Activated naive CD4-positive, alpha-beta T cell (primary cell): ENCODE results near the gene NCBP3.
A peak's percentile ranks its signal among the peaks of the same experiment; 100 is the strongest.
"Not testable (repeated sequence)": the region's sequence is repeated elsewhere in the genome, so short reads cannot be mapped to it uniquely, and the experiment has no call there.

Experiments used
- DNase-seq, 4 experiments: peaks; one replicate each; lab custom pipeline; 2025; lab: John Stamatoyannopoulos, UW

NCBP3 gene

DNA sequence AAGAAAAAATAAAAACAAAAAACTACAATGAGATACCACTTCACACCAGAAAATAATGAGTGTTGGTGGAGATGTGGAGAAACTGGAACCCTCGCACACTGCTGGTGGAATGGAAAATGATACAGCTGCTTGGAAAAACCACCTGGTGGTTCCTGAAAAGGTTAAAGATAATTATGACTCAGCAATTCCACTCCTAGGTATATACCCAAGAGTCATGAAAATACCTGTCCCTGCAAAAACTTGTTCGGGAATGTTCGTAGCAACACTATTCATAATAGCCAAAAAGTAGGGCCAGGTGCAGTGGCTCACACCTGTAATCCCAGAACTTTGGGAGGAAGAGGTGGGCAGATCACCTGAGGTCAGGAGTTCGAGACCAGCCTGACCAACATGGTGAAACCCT is 36.9 kb downstream of the NCBP3 start:
- DNase-seq, result no peak

DNA sequence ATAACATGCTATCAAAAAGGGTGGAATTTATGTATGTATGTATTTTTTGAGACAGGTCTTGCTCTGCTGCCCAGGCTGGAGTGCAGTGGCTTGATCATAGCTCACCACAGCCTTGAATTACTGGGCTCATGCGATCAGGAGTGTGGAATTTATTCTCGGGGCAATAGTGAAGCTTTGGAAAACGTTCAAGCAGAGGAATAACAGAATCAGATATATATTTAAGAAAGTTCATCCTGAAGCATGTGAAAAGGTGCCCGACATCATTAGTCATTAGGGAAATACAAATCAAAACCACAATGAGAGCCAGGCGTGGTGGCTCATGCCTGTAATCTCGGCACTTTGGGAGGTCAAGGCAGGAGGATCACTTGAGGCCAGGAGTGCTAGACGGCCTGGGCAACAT is 37.3 kb downstream of the NCBP3 start:
- no peak for DNase-seq

DNA sequence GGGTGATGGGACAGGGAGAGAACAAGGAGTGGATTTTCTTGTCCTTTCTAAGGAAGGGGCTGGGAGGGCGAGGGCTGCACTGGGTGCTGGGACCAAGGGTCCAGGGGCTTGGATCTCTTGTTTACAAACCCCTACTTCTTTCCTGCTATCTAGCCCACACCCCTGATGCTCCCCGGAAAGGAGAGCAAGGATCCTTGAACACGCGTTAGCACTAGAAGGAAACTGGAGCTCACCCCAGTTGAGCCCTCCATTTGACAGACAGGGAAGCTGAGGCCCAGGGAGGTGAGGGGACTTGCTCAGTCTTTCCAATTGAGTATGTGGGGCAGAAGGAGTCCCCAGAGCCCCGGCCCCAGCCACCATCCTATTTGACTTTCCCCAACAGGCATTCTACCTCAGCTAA is 40.5 kb downstream of the NCBP3 start:
- DNase-seq, result no peak

DNA sequence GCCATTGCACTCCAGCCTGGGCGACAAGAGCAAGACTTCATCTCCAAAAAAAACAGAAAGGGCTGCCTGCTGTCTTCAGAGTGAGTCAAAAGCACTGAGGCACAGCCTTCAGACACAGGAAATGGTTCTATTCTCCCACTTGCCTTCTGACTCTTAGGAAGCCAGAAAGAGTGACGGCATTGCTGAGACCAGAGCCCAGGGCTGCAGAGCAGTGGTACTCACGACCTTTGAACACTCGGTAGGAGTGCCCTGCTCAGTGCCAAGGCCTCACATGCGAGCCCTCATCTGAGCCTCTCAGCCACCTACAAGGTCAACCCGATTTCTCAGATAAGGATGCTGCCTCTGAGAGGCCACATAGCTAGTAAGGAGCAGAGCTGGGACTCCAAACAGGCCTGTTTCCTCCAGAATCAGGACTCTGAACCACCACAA is 41.5 kb downstream of the NCBP3 start:
- DNase-seq, result no peak

DNA sequence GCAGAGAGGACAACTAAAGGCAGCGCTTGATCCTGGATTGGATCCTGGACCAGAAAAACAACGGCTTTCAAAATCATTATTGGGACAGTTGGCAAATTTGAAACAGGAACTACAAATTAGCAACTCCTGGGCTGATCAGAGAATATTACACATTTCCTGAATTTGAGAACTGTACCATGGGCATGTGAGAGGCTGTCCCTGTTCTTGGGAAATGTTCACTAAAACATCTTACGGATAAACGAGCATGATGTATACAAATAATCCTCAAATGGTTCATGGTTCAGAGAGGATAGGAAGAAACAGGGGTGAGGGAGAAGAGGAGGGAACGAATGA is 42.8 kb downstream of the NCBP3 start:
- no peak for DNase-seq

DNA sequence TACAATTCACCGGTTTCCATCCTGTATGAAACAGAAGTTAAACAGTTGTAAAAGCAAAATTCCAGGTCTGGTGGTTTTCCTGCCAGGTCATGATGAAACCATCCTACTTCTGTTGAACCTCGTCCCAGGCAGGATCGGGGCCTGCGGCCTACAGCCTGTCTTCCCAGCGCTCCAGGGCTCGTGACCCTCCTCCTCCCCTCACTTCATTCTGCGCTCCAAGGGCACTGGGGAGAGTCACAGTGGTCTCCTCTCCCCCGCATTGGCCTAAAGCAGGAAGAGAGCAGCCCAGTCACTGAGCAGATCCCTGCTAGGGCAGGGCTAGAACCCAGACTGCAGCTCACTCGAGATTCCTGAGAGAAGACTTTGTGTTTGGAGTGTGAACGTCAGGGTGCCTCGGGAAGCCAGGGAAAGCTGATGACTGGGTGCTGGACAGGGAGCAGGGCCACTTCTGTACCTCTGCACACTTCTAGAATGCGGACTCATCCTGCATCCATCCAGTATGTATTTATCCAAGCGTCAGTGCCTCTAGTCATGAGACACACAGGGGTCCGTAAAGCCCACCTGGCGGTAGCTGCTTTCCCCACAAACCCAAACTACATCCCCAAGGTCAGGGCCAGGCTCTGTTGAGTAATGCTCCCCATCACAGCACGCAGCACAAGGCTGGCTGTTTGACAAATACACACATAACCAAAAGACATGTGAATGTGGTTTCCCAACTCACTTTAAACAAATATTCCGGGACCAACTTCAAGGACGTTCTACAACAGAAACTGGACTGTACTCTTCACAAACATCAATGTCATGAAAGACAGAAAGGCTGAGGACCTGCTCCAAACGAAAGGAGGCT is 43.4 kb downstream of the NCBP3 start:
- no peak for DNase-seq

DNA sequence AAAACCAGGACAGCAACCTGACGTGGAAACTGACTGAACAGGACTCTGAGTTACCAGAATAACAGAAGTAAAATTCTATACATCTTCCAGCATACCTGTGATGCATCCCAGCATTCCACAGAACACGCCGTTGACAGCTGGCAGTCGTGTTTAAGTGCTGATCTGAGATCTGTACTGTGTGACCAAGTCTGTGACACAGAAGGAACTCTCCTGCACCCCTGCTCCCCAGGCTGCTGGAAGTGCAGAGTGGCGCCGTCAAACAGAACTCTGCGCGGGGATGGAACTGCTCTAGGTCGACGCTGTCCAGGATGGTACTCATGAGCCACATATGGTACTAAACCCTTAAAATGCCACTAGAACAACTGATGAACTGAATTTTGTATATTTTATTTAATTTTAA is 44.3 kb downstream of the NCBP3 start:
- no peak for DNase-seq

DNA sequence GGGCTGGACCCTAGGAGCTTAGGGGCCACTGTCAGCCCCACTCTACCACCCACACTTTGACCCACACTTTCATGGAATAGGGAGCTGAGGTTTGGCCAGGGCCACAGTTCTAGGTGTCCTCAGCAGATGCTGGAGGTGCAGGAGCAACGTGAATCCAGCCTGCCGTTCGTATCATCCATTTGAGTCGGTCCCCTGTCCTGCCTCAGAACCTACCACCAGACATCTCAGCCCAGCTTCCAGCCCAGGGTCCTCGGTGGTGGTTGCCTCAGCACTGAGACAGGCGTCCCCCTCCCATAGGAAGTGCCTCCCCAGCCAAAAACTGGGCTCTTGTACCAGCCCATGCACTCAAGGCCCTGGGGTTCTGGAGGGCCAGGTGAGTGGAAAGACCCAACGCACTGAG is 44.7 kb downstream of the NCBP3 start:
- no peak for DNase-seq

DNA sequence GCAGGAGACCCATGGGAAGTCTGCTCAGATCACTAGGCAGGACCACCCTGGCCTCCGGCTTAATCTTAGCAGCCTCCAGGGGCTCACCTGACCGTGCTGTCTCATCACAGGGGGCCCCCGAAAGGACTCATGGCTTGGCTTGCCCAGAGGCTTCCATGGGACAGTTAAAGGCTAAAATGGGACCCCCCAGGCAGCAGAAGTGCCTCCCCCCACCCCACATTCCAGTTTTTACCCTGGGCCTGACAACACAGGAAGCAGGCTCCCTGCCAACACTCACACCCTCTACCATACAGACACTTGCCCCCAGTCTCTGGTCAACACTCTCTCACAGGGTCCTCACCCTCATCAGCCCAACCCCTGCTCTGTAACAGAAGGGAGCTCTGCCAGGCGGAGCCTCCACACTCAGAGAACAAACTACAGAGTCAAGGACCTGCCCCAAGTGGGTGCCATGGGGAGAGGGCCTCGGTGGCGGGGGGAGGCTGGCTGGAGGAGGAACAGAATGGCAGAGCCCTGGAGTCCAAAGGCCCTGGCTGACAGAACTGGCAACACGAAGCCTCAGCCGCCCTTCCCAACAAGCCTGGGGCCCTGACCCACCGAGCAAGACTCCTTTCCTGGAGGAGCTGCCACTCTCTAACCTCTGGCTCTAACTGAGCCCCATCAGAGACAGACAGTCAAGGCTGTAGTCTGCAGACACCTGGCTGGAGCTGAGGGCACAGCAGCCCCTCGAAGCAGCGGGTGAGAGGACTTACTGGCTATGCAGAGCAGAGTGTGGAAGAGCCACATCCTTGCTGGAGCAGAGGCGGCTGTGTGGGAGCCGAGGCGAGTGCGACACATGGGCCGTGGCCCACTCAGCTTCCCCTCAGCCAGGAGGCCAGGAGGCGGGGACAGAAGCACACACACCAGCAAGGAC is 45.4 kb downstream of the NCBP3 start, which contains the start of gene ITGAE:
TSS of gene ITGAE (minus strand) at position 827 of the 910 bp plus-strand sequence. CDS start at position 783, 44 bp downstream.
- no peak for DNase-seq

DNA sequence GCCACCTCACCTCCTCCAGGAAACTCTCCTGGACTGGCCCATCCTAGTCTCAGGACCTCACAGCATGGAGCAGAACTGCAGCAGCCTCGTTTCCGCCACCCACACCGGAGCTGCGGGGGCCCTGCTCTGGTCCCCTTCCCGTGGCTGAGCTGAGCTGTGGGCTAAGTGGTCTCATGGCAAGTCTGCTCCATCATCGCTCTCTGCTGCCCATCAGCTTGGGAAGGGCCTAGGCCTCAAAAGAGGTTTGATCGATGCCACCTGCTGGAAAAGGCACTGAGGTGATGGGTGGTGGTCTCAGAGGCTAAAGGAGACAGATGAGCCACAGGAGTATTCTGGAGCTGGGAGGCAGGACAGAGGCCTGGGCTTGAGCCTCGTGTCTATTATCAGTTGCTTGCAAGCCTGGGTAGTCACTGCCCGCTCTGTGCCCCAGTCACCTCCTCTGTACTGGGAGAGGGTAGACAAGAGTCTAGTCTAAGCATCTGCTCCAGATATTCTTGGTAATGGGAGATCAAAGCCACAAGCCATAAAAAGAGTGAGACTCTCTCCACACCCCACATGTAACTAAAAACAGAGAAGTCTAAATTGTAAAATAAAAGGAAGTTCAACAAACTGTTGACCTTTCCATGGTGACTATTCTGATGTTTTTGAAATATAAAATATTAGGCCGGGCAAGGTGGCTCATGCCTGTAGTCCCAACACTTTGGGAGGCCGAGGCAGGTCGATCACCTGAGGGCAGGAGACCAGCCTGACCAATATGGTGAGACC is 46.7 kb downstream of the NCBP3 start:
- DNase-seq, result no peak

DNA sequence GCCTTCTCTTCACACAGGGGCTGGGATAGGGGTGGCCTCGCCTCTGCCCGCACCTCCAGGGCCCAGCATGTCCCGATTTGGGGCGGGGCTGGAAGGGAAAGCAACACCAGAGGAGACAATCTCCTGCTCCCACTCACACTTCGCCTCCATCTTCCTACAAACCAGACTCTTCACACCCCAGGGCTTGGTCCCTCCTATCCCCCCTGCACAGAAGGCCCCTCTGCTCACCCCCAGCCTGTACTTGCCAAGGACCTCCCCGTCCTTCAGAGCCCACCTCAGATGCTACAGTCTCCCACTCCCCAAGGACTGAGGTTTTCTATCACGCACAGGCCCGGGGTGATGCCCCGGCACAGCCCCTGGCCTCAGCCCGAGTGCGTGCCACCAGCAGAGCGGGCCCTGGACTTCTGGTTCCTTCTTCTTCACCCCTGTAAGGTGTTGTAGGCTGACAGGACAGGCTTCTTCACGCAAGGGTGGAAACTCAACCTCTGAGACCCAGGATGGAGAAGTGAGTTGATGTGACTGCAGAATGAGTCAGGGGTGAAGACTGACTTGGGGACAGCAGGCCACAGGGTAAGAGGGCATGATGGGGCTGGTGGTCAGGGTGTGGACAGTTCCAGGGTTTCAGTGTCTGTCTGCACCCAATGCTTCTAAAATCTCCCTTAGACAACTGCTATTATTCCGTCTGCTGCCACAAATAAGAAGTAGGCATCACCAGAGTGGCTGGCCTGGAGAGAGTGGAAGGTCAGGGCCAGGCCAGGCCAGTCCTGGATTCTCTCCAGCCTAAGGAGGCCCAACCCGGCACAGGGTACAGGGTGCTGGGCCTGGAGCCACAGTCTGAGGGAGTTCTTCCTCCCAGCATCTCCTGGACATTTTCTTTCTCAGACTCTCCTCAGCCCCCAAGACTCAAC is 47.5 kb downstream of the NCBP3 start:
- no peak for DNase-seq

DNA sequence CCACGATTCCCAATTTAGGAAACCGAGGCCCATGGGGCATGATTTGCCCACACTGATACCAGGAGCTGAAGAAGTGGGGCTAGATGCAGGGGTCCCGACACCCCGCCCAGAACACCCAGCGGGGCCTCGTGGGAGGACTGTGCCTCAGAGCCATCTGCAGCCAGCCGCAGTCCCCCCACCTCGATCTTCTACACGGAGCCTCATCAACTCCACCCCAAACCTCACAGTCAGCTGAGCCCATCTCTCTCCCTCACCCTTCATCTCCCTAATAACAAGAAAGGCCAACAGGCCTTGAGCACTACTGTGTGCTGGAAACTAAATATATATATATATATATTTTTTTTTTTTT is 49.2 kb downstream of the NCBP3 start:
- DNase-seq, result no peak

DNA sequence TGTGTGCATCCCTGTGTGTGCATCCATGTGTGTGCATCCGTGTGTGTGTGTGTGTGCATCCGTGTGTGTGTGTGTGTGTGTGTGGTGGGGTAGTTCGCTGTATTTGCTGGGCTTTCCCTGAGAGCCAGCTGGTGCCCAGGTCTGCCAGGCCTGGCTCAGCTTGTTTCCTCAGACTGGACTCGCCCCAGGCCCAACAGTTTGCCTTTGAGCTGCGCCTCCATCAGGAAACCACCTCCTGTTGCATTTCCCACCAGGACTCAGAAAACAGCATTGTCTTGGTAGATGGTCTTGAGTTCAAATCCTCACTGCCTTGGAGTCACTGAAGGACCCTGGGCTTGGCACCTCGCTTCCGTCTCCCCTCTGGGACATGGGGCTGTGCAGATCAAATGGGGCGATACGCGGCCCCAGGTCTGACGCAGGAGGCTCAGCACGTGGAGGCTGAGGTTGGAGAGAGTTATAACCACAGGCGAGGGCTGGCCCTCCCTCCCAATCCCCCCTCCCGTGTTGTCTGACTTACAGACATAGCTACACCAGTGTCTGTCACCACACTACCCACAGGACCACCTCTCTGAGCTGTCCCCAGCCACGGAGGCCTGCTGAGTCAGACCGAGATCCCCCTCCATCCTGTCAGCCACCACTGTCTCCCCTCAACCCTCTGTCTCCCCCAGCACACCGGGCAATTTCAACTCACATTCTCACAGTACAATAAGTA is 49.8 kb downstream of the NCBP3 start:
- peak in 2 of 4 experiments; percentile 10 to 14 for DNase-seq

DNA sequence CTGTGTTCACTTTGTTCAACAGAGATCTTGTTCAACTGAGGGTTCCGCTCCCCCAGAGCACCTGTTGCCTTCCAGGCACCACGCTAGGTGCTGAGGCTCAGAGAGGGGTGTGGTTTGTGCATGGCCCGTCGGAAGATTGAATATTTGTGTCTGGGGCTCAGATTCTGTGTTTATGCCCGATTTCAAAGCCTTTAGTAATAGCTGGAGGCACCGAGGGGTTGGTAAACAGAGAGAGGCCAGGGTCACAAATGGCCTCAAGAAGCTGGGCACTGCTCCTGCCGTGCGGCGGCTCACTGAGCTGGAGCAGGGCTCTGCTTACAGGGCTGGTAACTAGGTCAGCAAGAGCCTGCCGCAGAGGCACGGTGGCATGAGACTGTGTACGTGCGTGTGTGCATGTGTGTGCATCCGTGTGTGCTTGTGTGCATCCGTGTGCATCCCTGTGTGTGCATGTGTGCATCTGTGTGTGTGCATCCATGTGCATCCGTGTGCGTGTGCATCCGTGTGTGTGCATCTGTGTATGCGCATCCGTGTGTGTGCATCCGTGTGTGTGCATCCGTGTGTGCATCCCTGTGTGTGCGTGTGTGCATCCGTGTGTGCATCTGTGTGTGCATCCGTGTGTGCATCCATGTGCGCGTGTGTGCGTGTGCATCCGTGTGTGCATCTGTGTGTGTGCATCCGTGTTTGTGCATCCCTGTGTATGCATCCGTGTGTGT is 50.5 kb downstream of the NCBP3 start:
- DNase-seq, result no peak

DNA sequence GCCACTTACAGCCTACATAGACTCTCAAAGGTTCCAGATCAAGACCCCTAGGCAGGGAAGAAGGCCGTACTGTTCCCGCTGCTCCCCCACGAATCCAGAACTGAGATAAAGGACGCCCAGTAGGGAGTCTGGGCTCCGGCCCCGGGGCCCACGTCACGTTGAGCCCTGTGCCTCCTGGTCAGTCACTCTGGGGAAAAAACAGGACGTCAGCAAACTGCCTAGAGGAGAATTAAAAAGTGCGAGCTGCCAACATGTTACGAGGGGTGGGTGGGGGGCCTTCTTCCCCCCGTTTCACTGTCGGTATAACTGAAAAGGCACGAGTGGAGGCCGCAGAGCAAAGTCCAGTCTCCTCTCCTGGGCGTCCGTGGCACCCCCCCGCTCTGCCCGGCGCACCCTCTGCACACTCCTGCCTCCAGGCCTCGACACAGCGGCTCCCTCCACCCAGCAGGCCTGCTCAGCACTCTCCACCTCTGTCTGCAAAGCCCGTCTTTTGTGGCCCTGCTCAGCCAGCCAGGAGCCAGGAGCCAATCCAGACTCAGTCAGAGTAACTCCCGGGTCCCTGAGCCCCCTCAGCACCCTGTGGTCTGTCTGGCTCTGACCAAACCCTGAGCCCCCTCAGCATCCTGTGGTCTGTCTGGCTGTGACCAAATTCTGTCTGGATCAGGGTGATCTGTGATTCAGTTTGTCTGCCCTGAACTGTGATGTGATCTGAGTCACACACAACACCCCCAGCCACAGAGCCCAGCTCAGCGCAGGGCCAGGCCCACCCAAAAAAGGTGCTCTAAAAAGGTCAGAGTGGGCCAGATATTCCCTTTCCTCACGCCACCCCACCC is 51.3 kb downstream of the NCBP3 start:
- no peak for DNase-seq

DNA sequence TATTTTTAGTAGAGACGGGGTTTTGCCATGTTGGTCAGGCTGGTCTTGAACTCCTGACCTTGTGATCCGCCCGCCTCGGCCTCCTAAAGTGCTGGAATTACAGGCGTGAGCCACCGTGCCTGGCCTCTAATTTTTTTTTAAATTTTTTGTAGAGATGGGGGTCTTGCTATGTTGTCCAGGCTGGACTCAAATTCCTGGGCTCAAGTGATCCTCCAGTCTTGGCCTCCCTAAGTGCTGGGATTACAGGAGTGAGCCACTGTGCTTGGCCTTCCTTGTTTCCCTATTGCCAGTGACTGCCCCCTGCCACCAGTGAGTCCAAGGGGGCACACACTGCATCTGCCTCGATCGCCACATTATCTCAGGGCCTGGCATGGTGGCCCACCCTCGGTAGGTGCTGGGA is 51.9 kb downstream of the NCBP3 start:
- not testable (repeated sequence) for DNase-seq

DNA sequence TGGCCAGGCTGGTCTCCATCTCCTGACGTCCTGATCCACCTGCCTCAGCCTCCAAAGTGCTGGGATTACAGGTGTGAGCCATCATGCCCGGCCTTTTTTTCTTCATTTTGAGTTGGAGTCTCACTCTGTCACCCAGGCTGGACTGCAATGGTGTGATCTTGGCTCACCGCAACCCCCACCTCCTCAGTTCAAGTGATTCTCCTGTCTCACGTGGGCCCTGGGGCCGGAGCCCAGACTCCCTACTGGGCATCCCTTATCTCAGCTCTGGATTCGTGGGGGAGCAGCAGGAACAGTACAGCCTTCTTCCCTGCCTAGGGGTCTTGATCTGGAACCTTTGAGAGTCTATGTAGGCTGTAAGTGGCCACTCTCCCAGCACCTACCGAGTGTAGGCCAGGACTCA is 52.8 kb downstream of the NCBP3 start:
- DNase-seq, result not testable (repeated sequence)

DNA sequence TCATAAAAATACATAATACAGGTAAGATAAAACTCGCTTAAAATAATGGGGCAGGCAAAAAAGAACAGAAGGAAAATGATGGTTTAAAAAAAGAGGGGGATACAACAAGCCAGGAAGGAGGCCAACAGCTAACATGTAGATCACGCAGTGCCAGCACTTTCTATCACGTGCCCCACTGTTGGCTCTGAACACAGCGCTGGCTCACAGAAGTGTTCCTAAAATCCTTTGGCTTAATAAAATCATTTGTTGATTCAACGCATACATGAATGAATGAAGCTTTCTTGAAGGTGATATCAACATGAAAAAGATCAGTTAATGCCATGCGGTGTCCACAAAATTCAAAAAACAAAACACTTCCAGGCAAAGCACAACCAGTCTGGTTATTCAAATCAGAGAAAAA is 53.6 kb downstream of the NCBP3 start:
- DNase-seq, result no peak

DNA sequence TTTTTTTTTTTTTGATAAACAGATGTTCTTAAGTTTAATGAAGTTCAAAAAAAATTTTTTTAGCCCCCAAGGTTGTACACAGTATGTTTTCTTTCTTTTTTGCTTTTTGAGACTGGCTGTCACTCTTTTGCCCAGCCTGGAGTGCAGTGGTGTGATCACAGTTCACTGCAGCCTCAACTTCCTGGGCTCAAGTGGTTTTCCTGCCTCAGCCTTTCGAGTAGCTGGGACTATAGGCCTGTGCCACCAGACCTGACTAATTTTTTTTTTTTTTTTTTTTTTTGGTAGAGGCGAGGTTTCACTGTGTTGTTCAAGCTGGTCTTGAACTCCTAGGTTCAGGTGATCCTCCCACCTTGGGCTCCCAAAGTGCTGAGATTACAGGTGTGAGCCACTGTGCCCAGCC is 57.8 kb downstream of the NCBP3 start:
- DNase-seq, result no peak
